Lower leg skin (tissue), 3 donors: ENCODE results near the gene NAPEPLD.

Experiments used
- POLR2A ChIP-seq, 2 donors: fragments of 450-650 bp; IDR thresholded peaks; one replicate each; pipeline ENCODE4 v1.6.1; 2016 to 2017; ENCODE audit warnings: antibody characterized with exemption in 2 of 2, mild to moderate bottlenecking in 1 of 2, moderate library complexity in 1 of 2
- TF ChIP-seq, protein P1 (sequence below), 3 donors: fragments of 450-650 bp; IDR thresholded peaks; one replicate each; pipeline ENCODE4 v1.5.1; 2016; ENCODE audit warnings: antibody characterized with exemption in 3 of 3, mild to moderate bottlenecking in 3 of 3, moderate library complexity in 2 of 3

DNA sequence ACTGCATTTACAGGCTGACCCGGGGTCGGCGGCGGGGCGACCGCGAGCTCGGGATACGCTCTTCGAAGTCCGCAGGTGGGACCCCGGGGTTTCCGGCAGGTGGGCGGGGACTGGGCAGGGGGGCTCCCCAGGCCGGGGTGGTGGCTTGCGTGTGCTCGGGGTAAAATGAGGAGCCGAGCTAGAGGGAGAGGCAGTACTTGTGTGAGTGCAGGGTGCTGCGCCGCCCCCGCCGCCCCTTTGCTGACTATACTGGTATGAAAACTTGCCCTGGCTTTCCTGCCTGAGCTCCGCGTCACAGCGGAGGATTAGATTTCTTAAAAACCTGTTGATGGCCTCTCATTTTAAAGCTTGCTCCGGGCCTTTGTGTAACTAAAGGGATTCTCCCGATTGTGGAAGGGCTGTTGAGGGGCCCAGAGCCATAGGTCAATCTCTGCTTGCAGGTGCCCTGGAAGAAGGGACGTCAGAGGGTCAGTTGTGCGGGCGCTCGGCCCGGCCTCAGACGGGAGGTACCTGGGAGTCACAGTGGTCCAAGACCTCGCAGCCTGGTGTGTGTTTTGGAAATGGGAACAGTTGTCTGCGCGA lies 73.5 kb downstream of the NAPEPLD start:
- TF ChIP-seq, protein P1, sequence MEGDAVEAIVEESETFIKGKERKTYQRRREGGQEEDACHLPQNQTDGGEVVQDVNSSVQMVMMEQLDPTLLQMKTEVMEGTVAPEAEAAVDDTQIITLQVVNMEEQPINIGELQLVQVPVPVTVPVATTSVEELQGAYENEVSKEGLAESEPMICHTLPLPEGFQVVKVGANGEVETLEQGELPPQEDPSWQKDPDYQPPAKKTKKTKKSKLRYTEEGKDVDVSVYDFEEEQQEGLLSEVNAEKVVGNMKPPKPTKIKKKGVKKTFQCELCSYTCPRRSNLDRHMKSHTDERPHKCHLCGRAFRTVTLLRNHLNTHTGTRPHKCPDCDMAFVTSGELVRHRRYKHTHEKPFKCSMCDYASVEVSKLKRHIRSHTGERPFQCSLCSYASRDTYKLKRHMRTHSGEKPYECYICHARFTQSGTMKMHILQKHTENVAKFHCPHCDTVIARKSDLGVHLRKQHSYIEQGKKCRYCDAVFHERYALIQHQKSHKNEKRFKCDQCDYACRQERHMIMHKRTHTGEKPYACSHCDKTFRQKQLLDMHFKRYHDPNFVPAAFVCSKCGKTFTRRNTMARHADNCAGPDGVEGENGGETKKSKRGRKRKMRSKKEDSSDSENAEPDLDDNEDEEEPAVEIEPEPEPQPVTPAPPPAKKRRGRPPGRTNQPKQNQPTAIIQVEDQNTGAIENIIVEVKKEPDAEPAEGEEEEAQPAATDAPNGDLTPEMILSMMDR (IDR thresholded peaks at IDR 0.05) = no peak
- TF ChIP-seq POLR2A (IDR thresholded peaks at IDR 0.05) = no peak
